Activated gamma-delta T cell treated with Interleukin-2 at 50 U/mL for 16 hours (primary cell): ENCODE measurements around the gene PINLYP.
A peak's percentile ranks its signal among the peaks of the same experiment; 100 is the strongest.

Source experiments
- DNase-seq: peaks from one replicate; pipeline ENCODE4 v3.0.0-alpha.2; 2020

Gene PINLYP

GRCh38 chr19:43551399-43552197 is 24.0 kb upstream of the PINLYP start:
- DNase-seq = no peak

GRCh38 chr19:43552198-43552450 is 23.5 kb upstream of the PINLYP start:
- DNase-seq = no peak

GRCh38 chr19:43552616-43553015 is 23.0 kb upstream of the PINLYP start:
- no peak for DNase-seq

GRCh38 chr19:43553656-43554055 is 21.9 kb upstream of the PINLYP start:
- no peak for DNase-seq

GRCh38 chr19:43554317-43554895 is 21.2 kb upstream of the PINLYP start:
- no peak for DNase-seq

GRCh38 chr19:43555185-43555770 is 20.3 kb upstream of the PINLYP start:
- DNase-seq = peak; percentile 88

GRCh38 chr19:43560687-43561086 is 14.9 kb upstream of the PINLYP start:
- DNase-seq = no peak

- DNase-seq = no peak
Observed at GRCh38 chr19:43561139-43561970, 14.2 kb upstream of the PINLYP start.

- DNase-seq = no peak
Observed at GRCh38 chr19:43562226-43562697, 13.3 kb upstream of the PINLYP start.

- DNase-seq = peak; percentile 86
Observed at GRCh38 chr19:43562698-43563241, 12.8 kb upstream of the PINLYP start.

- DNase-seq = no peak
Observed at GRCh38 chr19:43563816-43564457, 11.7 kb upstream of the PINLYP start.

GRCh38 chr19:43564800-43565199 is 10.8 kb upstream of the PINLYP start:
- no peak for DNase-seq

GRCh38 chr19:43569657-43570056 is 5.9 kb upstream of the PINLYP start:
- DNase-seq = no peak

GRCh38 chr19:43570174-43570791 is 5.3 kb upstream of the PINLYP start:
- DNase-seq = no peak

- no peak for DNase-seq
Observed at GRCh38 chr19:43572171-43572588, 3.4 kb upstream of the PINLYP start.

- no peak for DNase-seq
Observed at GRCh38 chr19:43574424-43575155, 1.0 kb upstream of the PINLYP start.

GRCh38 chr19:43575955-43576878 is 616 bp downstream of the PINLYP start:
- DNase-seq = no peak

GRCh38 chr19:43578787-43579186 is 3.2 kb downstream of the PINLYP start:
- no peak for DNase-seq

- no peak for DNase-seq
Observed at GRCh38 chr19:43581467-43581866, 5.9 kb downstream of the PINLYP start.

GRCh38 chr19:43582495-43582894 is 6.9 kb downstream of the PINLYP start:
- no peak for DNase-seq
